Keratinocyte (primary cell): Measurements from ENCODE around the gene DNAJB6. TPM values are rescaled to one million over a fixed set of nuclear protein-coding genes. Genes with fewer than 3 reads are reported as not detected.

Source experiments
- DNase-seq: peaks from one replicate; pipeline ENCODE4 v3.0.0-alpha.2; 2011; ENCODE audit warnings: low read depth, missing footprints, low spot score
- FAIRE-seq: peaks from 2 replicates; lab custom pipeline; 2011; peaks lifted over from hg19 to GRCh38; lab: Jason Lieb, UNC
- H2AFZ ChIP-seq: 2 replicates; pipeline ENCODE4 v1.6.0; 2012; ENCODE audit warnings: low read length, control low read depth, inconsistent platforms; ENCODE audit not compliant: control insufficient read depth
- H3K27ac ChIP-seq: 2 replicates; pipeline ENCODE4 v1.5.1; 2011; ENCODE audit warnings: low read length; ENCODE audit not compliant: control insufficient read depth, insufficient read depth
- H3K27me3 ChIP-seq: 3 replicates; pipeline ENCODE4 v1.6.0; 2011; ENCODE audit warnings: low read length; ENCODE audit not compliant: control insufficient read depth, insufficient read depth; ENCODE audit errors: extremely low read depth
- H3K36me3 ChIP-seq, 2 experiments: 2 replicates in 1 of 2; 3 replicates in 1 of 2; pipeline ENCODE4 v1.5.1; 2011; ENCODE audit warnings: low read length in 2 of 2, mild to moderate bottlenecking in 1 of 2; ENCODE audit not compliant: control insufficient read depth in 2 of 2, insufficient read depth in 2 of 2; ENCODE audit errors: extremely low read depth in 1 of 2
- H3K4me1 ChIP-seq: 3 replicates; pipeline ENCODE4 v1.5.1; 2011; ENCODE audit warnings: low read length; ENCODE audit not compliant: control insufficient read depth, insufficient read depth; ENCODE audit errors: extremely low read depth
- H3K4me2 ChIP-seq: 3 replicates; pipeline ENCODE4 v1.6.0; 2011; ENCODE audit warnings: low read depth, low read length; ENCODE audit not compliant: control insufficient read depth, insufficient read depth; ENCODE audit errors: extremely low read depth
- H3K4me3 ChIP-seq, 3 experiments: fragments of 200-600 bp in 1 of 3; sonication (generic) in 1 of 3; 2 replicates in 2 of 3; 3 replicates in 1 of 3; pipeline ENCODE4 v1.5.1; 2011 to 2016; ENCODE audit warnings: low read length in 3 of 3, mild to moderate bottlenecking in 3 of 3, control low read depth in 2 of 3, inconsistent platforms in 1 of 3, low read depth in 1 of 3, mixed read lengths in 1 of 3, mixed run types in 1 of 3, moderate library complexity in 1 of 3; ENCODE audit not compliant: control insufficient read depth in 2 of 3, insufficient read depth in 2 of 3; ENCODE audit errors: extremely low read depth in 1 of 3
- H3K79me2 ChIP-seq: 2 replicates; pipeline ENCODE4 v1.6.0; 2012; ENCODE audit warnings: low read length; ENCODE audit not compliant: control insufficient read depth, insufficient read depth
- H3K9ac ChIP-seq: 3 replicates; pipeline ENCODE4 v1.6.0; 2011; ENCODE audit warnings: low read length; ENCODE audit not compliant: control insufficient read depth, insufficient read depth; ENCODE audit errors: extremely low read depth
- H3K9me1 ChIP-seq: 3 replicates; pipeline ENCODE4 v1.6.0; 2011; ENCODE audit warnings: low read length; ENCODE audit not compliant: control insufficient read depth, insufficient read depth; ENCODE audit errors: extremely low read depth
- H3K9me3 ChIP-seq: 2 replicates; pipeline ENCODE4 v1.5.1; 2012; ENCODE audit warnings: low read depth, low read length; ENCODE audit not compliant: control insufficient read depth
- H4K20me1 ChIP-seq: 3 replicates; pipeline ENCODE4 v1.6.0; 2011; ENCODE audit warnings: low read length; ENCODE audit not compliant: control insufficient read depth, insufficient read depth; ENCODE audit errors: extremely low read depth
- EZH2 ChIP-seq: IDR thresholded peaks from one replicate; pipeline ENCODE4 v1.6.1; 2012; ENCODE audit warnings: inconsistent platforms, mild to moderate bottlenecking, low read length, moderate library complexity
- dilution Hi-C: fragments of 300-500 bp; cut with MboI; formaldehyde crosslinking; loops from one replicate; pipeline ENCODE4 v1.7.0; 2020; ENCODE audit warnings: low sequenced_read_pairs; ENCODE audit not compliant: extremely low pct_ligation_motif_present
- polyA plus RNA-seq, 5 experiments: library from polyadenylated mRNA; depleted of rRNA in 3 of 5; stranded (reverse) in 3 of 5; stranded (forward) in 1 of 5; unstranded in 1 of 5; fragments of >200 nt; gene quantifications; 1 replicate in 1 of 5; 2 replicates in 3 of 5; 3 replicates in 1 of 5; pipeline versions ENCODE4 v1.2.1 to v1.2.3, GENCODE V29; 2011 to 2012; ENCODE audit warnings: missing spikeins in 2 of 5, low read depth in 1 of 5, low replicate concordance in 1 of 5
- TF ChIP-seq, protein P1 (sequence below), 3 experiments: IDR thresholded peaks in 1 of 3; conservative IDR thresholded peaks in 1 of 3; optimal IDR thresholded peaks in 1 of 3; 2 replicates in 2 of 3; 3 replicates in 1 of 3; pipeline versions ENCODE3 to v1.5.1; 2011; ENCODE audit warnings: low read length in 3 of 3, mild to moderate bottlenecking in 3 of 3, moderate library complexity in 2 of 3, control low read depth in 1 of 3, inconsistent platforms in 1 of 3; ENCODE audit not compliant: insufficient read depth in 2 of 3; ENCODE audit errors: extremely low read depth in 1 of 3

The DNAJB6 gene
- polyA plus RNA-seq, 1 donor (not counting 4 experiments of a cell fraction or from before 2014, with no cell fraction given): 152 TPM

DNA sequence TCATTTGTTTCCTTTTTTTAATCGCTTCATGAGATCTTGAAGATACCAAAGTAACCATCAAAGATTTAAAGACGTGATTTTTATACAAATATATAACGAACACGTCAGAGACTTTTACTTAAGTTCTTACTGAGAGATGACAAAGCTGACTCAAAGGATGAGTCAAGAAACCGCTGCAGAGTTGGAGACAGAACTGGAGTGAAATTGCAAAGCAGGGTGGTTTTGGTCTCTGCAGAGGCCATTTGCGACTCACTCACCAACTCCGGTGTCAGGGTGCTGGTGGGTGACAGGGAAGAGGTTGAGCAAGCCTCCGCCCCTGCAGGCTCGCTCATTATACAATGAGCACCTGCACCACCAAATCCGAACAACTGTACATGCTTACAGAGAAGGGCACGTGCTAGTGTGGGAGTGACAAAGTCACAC, 75.2 kb downstream of the DNAJB6 start:
- no peaks in the 10 kb centered on the region for H3K9me1 ChIP-seq
- no peak for FAIRE-seq
- H3K4me3 ChIP-seq: no peak overlapping the region
- H3K36me3 ChIP-seq: peaks cover 20 to 40% of the 10 kb centered on the region in 2 experiments
- H3K9me3 ChIP-seq: no peaks in the 10 kb centered on the region
- H3K79me2 ChIP-seq: peaks cover 6% of the 10 kb centered on the region
- dilution Hi-C loops: no loop called here
- H3K4me1 ChIP-seq: no peaks in the 10 kb centered on the region
- no peaks in the 10 kb centered on the region for H3K27me3 ChIP-seq
- no peak overlapping the region for H3K27ac ChIP-seq
- DNase-seq: no peak
- TF ChIP-seq EZH2: no peak
- TF ChIP-seq, protein P1, sequence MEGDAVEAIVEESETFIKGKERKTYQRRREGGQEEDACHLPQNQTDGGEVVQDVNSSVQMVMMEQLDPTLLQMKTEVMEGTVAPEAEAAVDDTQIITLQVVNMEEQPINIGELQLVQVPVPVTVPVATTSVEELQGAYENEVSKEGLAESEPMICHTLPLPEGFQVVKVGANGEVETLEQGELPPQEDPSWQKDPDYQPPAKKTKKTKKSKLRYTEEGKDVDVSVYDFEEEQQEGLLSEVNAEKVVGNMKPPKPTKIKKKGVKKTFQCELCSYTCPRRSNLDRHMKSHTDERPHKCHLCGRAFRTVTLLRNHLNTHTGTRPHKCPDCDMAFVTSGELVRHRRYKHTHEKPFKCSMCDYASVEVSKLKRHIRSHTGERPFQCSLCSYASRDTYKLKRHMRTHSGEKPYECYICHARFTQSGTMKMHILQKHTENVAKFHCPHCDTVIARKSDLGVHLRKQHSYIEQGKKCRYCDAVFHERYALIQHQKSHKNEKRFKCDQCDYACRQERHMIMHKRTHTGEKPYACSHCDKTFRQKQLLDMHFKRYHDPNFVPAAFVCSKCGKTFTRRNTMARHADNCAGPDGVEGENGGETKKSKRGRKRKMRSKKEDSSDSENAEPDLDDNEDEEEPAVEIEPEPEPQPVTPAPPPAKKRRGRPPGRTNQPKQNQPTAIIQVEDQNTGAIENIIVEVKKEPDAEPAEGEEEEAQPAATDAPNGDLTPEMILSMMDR (optimal IDR thresholded peaks at IDR 0.05 in 1 of 3, IDR thresholded peaks at IDR 0.05 in 1 of 3, conservative IDR thresholded peaks at IDR 0.05 in 1 of 3; ENCODE audit: extremely low read depth in 1 of 3, insufficient read depth in 2 of 3, low read length in 3 of 3): no peak
- peaks cover 4% of the 10 kb centered on the region for H4K20me1 ChIP-seq
- H3K4me2 ChIP-seq: no peak overlapping the region
- H2AFZ ChIP-seq: no peak overlapping the region
- no peak overlapping the region for H3K9ac ChIP-seq

DNA sequence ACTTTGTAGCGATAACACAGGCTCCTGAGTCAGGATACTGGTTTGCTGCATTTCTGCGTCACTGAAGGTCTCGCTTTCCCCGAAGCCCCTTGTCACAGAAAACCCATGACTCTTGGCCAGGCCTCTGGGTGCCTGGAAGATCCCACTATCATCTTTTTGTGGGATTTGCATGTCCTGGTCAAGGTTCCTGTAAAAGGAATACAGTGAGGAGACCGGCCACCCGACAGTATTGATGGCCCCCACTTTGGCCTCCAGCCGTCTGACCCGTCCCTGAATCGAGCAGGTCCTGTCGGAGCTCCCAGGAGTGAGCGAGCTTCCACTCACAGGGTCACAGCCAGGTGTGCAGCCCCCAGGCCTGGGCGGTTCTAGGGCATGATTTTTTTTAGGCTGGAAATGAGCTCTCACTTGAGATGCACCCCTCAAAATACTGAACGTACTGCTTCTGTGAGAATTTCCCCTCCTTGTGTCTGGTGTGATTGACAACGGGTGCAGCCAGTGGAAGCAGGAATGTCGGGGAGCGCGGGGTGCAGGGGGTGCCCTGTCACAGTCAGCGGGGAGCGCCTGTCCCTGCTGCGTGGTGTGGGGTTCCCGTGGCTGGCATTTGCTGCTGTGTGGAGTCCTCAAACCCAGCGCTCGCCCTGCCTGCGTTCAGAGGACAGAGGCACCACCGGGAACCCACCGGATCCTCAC, 75.8 kb downstream of the DNAJB6 start:
- Histone ChIP-seq H3K27ac (no peak overlapping the region), H3K4me1 (no peaks in the 10 kb centered on the region), H3K4me3 (no peak overlapping the region), H3K79me2 (peaks cover 4% of the 10 kb centered on the region), H3K27me3 (no peaks in the 10 kb centered on the region), H3K9me1 (no peaks in the 10 kb centered on the region), H3K36me3 (peaks cover 18 to 41% of the 10 kb centered on the region in 2 experiments), H4K20me1 (peaks cover under 1% of the 10 kb centered on the region), H3K9ac (no peak overlapping the region), H3K9me3 (no peaks in the 10 kb centered on the region), H2AFZ (no peak overlapping the region), H3K4me2 (no peak overlapping the region)
- FAIRE-seq (no peak), DNase-seq (no peak)
- dilution Hi-C loops: no loop called here
- no peak for TF ChIP-seq EZH2
- TF ChIP-seq, protein P1 (optimal IDR thresholded peaks at IDR 0.05 in 1 of 3, IDR thresholded peaks at IDR 0.05 in 1 of 3, conservative IDR thresholded peaks at IDR 0.05 in 1 of 3; ENCODE audit: extremely low read depth in 1 of 3, insufficient read depth in 2 of 3, low read length in 3 of 3): no peak
